Parathyroid adenoma (tissue), 2 donors: Measurements from ENCODE around the gene ITGB5.
"Not testable (repeated sequence)": the region's sequence is repeated elsewhere in the genome, so short reads cannot be mapped to it uniquely, and the experiment has no call there.

ENCODE experiments used
- H2AFZ ChIP-seq: fragments of 300-600 bp; sonication (generic); one replicate; pipeline ENCODE4 v1.7.0; 2017; ENCODE audit warnings: antibody characterized with exemption, mild to moderate bottlenecking
- H3K27ac ChIP-seq: fragments of 300-600 bp; sonication (generic); one replicate; pipeline ENCODE4 v1.7.0; 2017
- H3K27me3 ChIP-seq: fragments of 300-600 bp; sonication (generic); one replicate; pipeline ENCODE4 v1.7.0; 2017; ENCODE audit warnings: low read length; ENCODE audit not compliant: control insufficient read depth, insufficient read depth
- H3K36me3 ChIP-seq: fragments of 300-600 bp; sonication (generic); one replicate; pipeline ENCODE4 v1.7.0; 2017; ENCODE audit warnings: low read length; ENCODE audit not compliant: control insufficient read depth, insufficient read depth
- H3K4me1 ChIP-seq: fragments of 300-600 bp; sonication (generic); one replicate; pipeline ENCODE4 v1.7.0; 2017; ENCODE audit warnings: control low read depth
- H3K4me2 ChIP-seq: fragments of 300-600 bp; sonication (generic); one replicate; pipeline ENCODE4 v1.7.0; 2017; ENCODE audit warnings: low read length
- H3K4me3 ChIP-seq: fragments of 300-600 bp; sonication (generic); one replicate; pipeline ENCODE4 v1.7.0; 2017; ENCODE audit warnings: low read depth, low read length
- H3K79me2 ChIP-seq: fragments of 300-600 bp; sonication (generic); one replicate; pipeline ENCODE4 v1.7.0; 2017; ENCODE audit warnings: control low read depth
- H3K9ac ChIP-seq: fragments of 300-600 bp; sonication (generic); one replicate; pipeline ENCODE4 v1.7.0; 2017; ENCODE audit warnings: mild to moderate bottlenecking
- H3K9me3 ChIP-seq: fragments of 300-600 bp; sonication (generic); one replicate; pipeline ENCODE4 v1.7.0; 2017; ENCODE audit warnings: low read length; ENCODE audit not compliant: control insufficient read depth
- CTCF ChIP-seq: fragments of 300-600 bp; sonication (generic); IDR thresholded peaks from one replicate; pipeline ENCODE4 v1.7.0; 2017; ENCODE audit warnings: antibody characterized with exemption, mild to moderate bottlenecking
- donor health status: primary hyperparathyroidism.

ITGB5 gene

GRCh38 chr3:124784686-124785382, 102.3 kb downstream of the ITGB5 start:
- H3K9ac ChIP-seq = no peak overlapping the region
- no peaks in the 10 kb centered on the region for H3K9me3 ChIP-seq
- no peaks in the 10 kb centered on the region for H3K79me2 ChIP-seq
- no peak overlapping the region for H3K4me3 ChIP-seq
- TF ChIP-seq CTCF = no peak
- peaks cover 51% of the 10 kb centered on the region for H3K4me1 ChIP-seq
- peak overlapping the region; percentile 48 for H3K27ac ChIP-seq
- H3K27me3 ChIP-seq = no peaks in the 10 kb centered on the region
- H3K4me2 ChIP-seq = no peak overlapping the region
- no peaks in the 10 kb centered on the region for H3K36me3 ChIP-seq
- H2AFZ ChIP-seq = peak overlapping the region; percentile 38

GRCh38 chr3:124783696-124784095, 103.5 kb downstream of the ITGB5 start:
- Histone ChIP-seq H3K4me3 (no peak overlapping the region), H3K36me3 (no peaks in the 10 kb centered on the region), H3K27me3 (no peaks in the 10 kb centered on the region), H3K4me1 (peaks cover 54% of the 10 kb centered on the region), H3K79me2 (no peaks in the 10 kb centered on the region), H3K27ac (peak overlapping the region; percentile 48), H2AFZ (peak overlapping the region; percentile 38), H3K4me2 (no peak overlapping the region), H3K9me3 (no peaks in the 10 kb centered on the region), H3K9ac (no peak overlapping the region)
- TF ChIP-seq CTCF = no peak

GRCh38 chr3:124782377-124782712, 104.8 kb downstream of the ITGB5 start:
- not testable (repeated sequence) for H3K4me3 ChIP-seq, H3K4me2 ChIP-seq, H3K27me3 ChIP-seq, H3K79me2 ChIP-seq, H3K36me3 ChIP-seq, H3K9me3 ChIP-seq, H2AFZ ChIP-seq, H3K9ac ChIP-seq
- peaks cover 53% of the 10 kb centered on the region for H3K4me1 ChIP-seq
- H3K27ac ChIP-seq = peak overlapping the region; percentile 94

GRCh38 chr3:124781476-124782376, 105.4 kb downstream of the ITGB5 start:
- no peak overlapping the region for H3K4me2 ChIP-seq
- no peaks in the 10 kb centered on the region for H3K9me3 ChIP-seq
- H3K9ac ChIP-seq = no peak overlapping the region
- TF ChIP-seq CTCF = no peak
- H3K27ac ChIP-seq = peak overlapping the region; percentile 94
- H3K79me2 ChIP-seq = no peaks in the 10 kb centered on the region
- H2AFZ ChIP-seq = no peak overlapping the region
- no peaks in the 10 kb centered on the region for H3K36me3 ChIP-seq
- no peak overlapping the region for H3K4me3 ChIP-seq
- H3K27me3 ChIP-seq = no peaks in the 10 kb centered on the region
- H3K4me1 ChIP-seq = peaks cover 51% of the 10 kb centered on the region

- Histone ChIP-seq H3K79me2 (no peaks in the 10 kb centered on the region), H2AFZ (peak overlapping the region; percentile 92), H3K9ac (no peak overlapping the region), H3K27me3 (no peaks in the 10 kb centered on the region), H3K27ac (peak overlapping the region; percentile 94), H3K4me2 (no peak overlapping the region), H3K9me3 (no peaks in the 10 kb centered on the region), H3K4me1 (peaks cover 54% of the 10 kb centered on the region), H3K36me3 (no peaks in the 10 kb centered on the region), H3K4me3 (no peak overlapping the region)
- no peak for TF ChIP-seq CTCF
These were observed 106.2 kb downstream of the ITGB5 start for GRCh38 chr3:124780761-124781475.
